SK-N-SH treated with all-trans-retinoic acid at 6 μM for 48 hours (cell line): Measurements from ENCODE around the gene SLC39A10.

ENCODE experiments used
- ATAC-seq: fragments of 200-7000 bp; cut with Tn5 transposase; 3 replicates; pipeline ENCODE4 v1.9.1; 2020; ENCODE audit warnings: mild to moderate bottlenecking, moderate library complexity
- ARNTL ChIP-seq: fragments of 450-650 bp; formaldehyde crosslinking; IDR thresholded peaks from 2 replicates; pipeline ENCODE4 v1.5.0; 2020; ENCODE audit warnings: low read depth, mild to moderate bottlenecking, moderate library complexity, borderline replicate concordance
- CREB5 ChIP-seq: fragments of 250-450 bp; sonication (Bioruptor Pico); IDR thresholded peaks from 2 replicates; pipeline ENCODE4 v1.5.1; 2020; ENCODE audit warnings: low read depth, mild to moderate bottlenecking, moderate library complexity
- CSDC2 ChIP-seq: fragments of 250-450 bp; sonication (Bioruptor Pico); IDR thresholded peaks from 2 replicates; pipeline ENCODE4 v1.5.0; 2020; ENCODE audit warnings: mild to moderate bottlenecking, moderate library complexity
- CSRNP3 ChIP-seq: fragments of 250-450 bp; sonication (Bioruptor Pico); IDR thresholded peaks from 2 replicates; pipeline ENCODE4 v1.5.1; 2021; ENCODE audit warnings: mild to moderate bottlenecking, moderate library complexity
- ESRRG ChIP-seq: fragments of 250-450 bp; sonication (Bioruptor Pico); IDR thresholded peaks from 2 replicates; pipeline ENCODE4 v1.6.1; 2021; ENCODE audit warnings: mild to moderate bottlenecking
- GLIS3 ChIP-seq: fragments of 250-450 bp; sonication (Bioruptor Pico); IDR thresholded peaks from 2 replicates; pipeline ENCODE4 v1.5.0; 2020; ENCODE audit warnings: mild to moderate bottlenecking, moderate library complexity
- ISL1 ChIP-seq: fragments of 250-450 bp; sonication (Bioruptor Pico); IDR thresholded peaks from 2 replicates; pipeline ENCODE4 v2.1.2; 2022; ENCODE audit warnings: mild to moderate bottlenecking, moderate library complexity
- PPARA ChIP-seq: fragments of 250-450 bp; sonication (Bioruptor Pico); IDR thresholded peaks from 2 replicates; pipeline ENCODE4 v1.5.0; 2020; ENCODE audit warnings: mild to moderate bottlenecking, borderline replicate concordance
- RARB ChIP-seq: fragments of 250-450 bp; sonication (Bioruptor Pico); IDR thresholded peaks from 2 replicates; pipeline ENCODE4 v1.8.0; 2021; ENCODE audit warnings: mild to moderate bottlenecking, moderate library complexity
- SNAI2 ChIP-seq: fragments of 250-450 bp; sonication (Bioruptor Pico); IDR thresholded peaks from 2 replicates; pipeline ENCODE4 v1.5.0; 2020; ENCODE audit warnings: mild to moderate bottlenecking, moderate library complexity
- TCF4 ChIP-seq: fragments of 250-450 bp; sonication (Bioruptor Pico); IDR thresholded peaks from 2 replicates; pipeline ENCODE4 v1.8.0; 2021; ENCODE audit warnings: mild to moderate bottlenecking, moderate library complexity, borderline replicate concordance
- TOX ChIP-seq: fragments of 250-450 bp; sonication (Bioruptor Pico); IDR thresholded peaks from 2 replicates; pipeline ENCODE4 v1.8.0; 2021; ENCODE audit warnings: mild to moderate bottlenecking, moderate library complexity, borderline replicate concordance
- ZC3H10 ChIP-seq: fragments of 250-450 bp; sonication (Bioruptor Pico); IDR thresholded peaks from 2 replicates; pipeline ENCODE4 v1.5.1; 2021; ENCODE audit warnings: mild to moderate bottlenecking, moderate library complexity
- ZFP3 ChIP-seq: fragments of 250-450 bp; sonication (Bioruptor Pico); IDR thresholded peaks from 2 replicates; pipeline ENCODE4 v1.5.0; 2020; ENCODE audit warnings: mild to moderate bottlenecking, moderate library complexity
- ZFP30 ChIP-seq: fragments of 450-650 bp; formaldehyde crosslinking; IDR thresholded peaks from 2 replicates; pipeline ENCODE4 v1.5.0; 2022; ENCODE audit warnings: mild to moderate bottlenecking, moderate library complexity
- ZNF565 ChIP-seq: fragments of 450-650 bp; formaldehyde crosslinking; conservative IDR thresholded peaks from 2 replicates; pipeline ENCODE4 v1.5.0; 2020; ENCODE audit warnings: low read depth, mild to moderate bottlenecking, moderate library complexity
- ZNF70 ChIP-seq: fragments of 450-650 bp; formaldehyde crosslinking; IDR thresholded peaks from 2 replicates; pipeline ENCODE4 v1.5.0; 2020; ENCODE audit warnings: mild to moderate bottlenecking, moderate library complexity
- ZNF8 ChIP-seq: fragments of 450-650 bp; formaldehyde crosslinking; IDR thresholded peaks from 2 replicates; pipeline ENCODE4 v1.5.0; 2020; ENCODE audit warnings: mild to moderate bottlenecking, moderate library complexity
- TF ChIP-seq, protein P1 (sequence below): fragments of 250-450 bp; sonication (Bioruptor Pico); IDR thresholded peaks from 2 replicates; pipeline ENCODE4 v1.8.0; 2020; ENCODE audit warnings: mild to moderate bottlenecking, moderate library complexity, borderline replicate concordance
- TF ChIP-seq, protein P2 (sequence below): fragments of 250-450 bp; sonication (Bioruptor Pico); IDR thresholded peaks from 2 replicates; pipeline ENCODE4 v1.5.0; 2020; ENCODE audit warnings: mild to moderate bottlenecking, moderate library complexity
- TF ChIP-seq, protein P3 (sequence below): fragments of 250-450 bp; sonication (Bioruptor Pico); IDR thresholded peaks from 2 replicates; pipeline ENCODE4 v1.8.0; 2021; ENCODE audit warnings: low read depth, mild to moderate bottlenecking, moderate library complexity, borderline replicate concordance

The SLC39A10 gene

GRCh38 chr2:195639238-195639858 lies 17.7 kb upstream of the SLC39A10 start:
- no peak for TF ChIP-seq ZNF70 (CRISPR knock-in tag)
- TF ChIP-seq CSDC2: no peak
- TF ChIP-seq SNAI2 (CRISPR knock-in tag): no peak
- no peak for TF ChIP-seq ARNTL (CRISPR knock-in tag)
- no peak for TF ChIP-seq ESRRG
- no peak for TF ChIP-seq ZFP3 (CRISPR knock-in tag)
- TF ChIP-seq TCF4 (CRISPR knock-in tag): no peak
- TF ChIP-seq, all 23 proteins: peak for 0
- no peak for ATAC-seq

- no peak for ATAC-seq
- TF ChIP-seq CSRNP3 (CRISPR knock-in tag) (no peak), ZNF70 (CRISPR knock-in tag) (no peak), SNAI2 (CRISPR knock-in tag) (no peak), GLIS3 (CRISPR knock-in tag) (no peak), ZFP3 (CRISPR knock-in tag) (no peak), ARNTL (CRISPR knock-in tag) (no peak), PPARA (CRISPR knock-in tag) (no peak), ESRRG (no peak), TCF4 (CRISPR knock-in tag) (no peak), TOX (CRISPR knock-in tag) (no peak), ZNF565 (CRISPR knock-in tag) (no peak), ZC3H10 (CRISPR knock-in tag) (no peak), RARB (CRISPR knock-in tag) (no peak)
- TF ChIP-seq, protein P1, sequence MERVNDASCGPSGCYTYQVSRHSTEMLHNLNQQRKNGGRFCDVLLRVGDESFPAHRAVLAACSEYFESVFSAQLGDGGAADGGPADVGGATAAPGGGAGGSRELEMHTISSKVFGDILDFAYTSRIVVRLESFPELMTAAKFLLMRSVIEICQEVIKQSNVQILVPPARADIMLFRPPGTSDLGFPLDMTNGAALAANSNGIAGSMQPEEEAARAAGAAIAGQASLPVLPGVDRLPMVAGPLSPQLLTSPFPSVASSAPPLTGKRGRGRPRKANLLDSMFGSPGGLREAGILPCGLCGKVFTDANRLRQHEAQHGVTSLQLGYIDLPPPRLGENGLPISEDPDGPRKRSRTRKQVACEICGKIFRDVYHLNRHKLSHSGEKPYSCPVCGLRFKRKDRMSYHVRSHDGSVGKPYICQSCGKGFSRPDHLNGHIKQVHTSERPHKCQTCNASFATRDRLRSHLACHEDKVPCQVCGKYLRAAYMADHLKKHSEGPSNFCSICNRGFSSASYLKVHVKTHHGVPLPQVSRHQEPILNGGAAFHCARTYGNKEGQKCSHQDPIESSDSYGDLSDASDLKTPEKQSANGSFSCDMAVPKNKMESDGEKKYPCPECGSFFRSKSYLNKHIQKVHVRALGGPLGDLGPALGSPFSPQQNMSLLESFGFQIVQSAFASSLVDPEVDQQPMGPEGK (CRISPR knock-in tag): no peak
These were observed 17.1 kb upstream of the SLC39A10 start for GRCh38 chr2:195639959-195640358.

GRCh38 chr2:195642027-195642678 lies 14.9 kb upstream of the SLC39A10 start:
- TF ChIP-seq ISL1 (CRISPR knock-in tag) (no peak), TOX (CRISPR knock-in tag) (no peak), SNAI2 (CRISPR knock-in tag) (no peak), CSDC2 (no peak), ZNF565 (CRISPR knock-in tag) (no peak), CSRNP3 (CRISPR knock-in tag) (no peak), CREB5 (CRISPR knock-in tag) (no peak), RARB (CRISPR knock-in tag) (no peak), ZNF8 (CRISPR knock-in tag) (no peak), ESRRG (no peak), GLIS3 (CRISPR knock-in tag) (no peak), ZNF70 (CRISPR knock-in tag) (no peak), PPARA (CRISPR knock-in tag) (no peak), ZFP30 (CRISPR knock-in tag) (no peak), TCF4 (CRISPR knock-in tag) (no peak)
- TF ChIP-seq, protein P2, sequence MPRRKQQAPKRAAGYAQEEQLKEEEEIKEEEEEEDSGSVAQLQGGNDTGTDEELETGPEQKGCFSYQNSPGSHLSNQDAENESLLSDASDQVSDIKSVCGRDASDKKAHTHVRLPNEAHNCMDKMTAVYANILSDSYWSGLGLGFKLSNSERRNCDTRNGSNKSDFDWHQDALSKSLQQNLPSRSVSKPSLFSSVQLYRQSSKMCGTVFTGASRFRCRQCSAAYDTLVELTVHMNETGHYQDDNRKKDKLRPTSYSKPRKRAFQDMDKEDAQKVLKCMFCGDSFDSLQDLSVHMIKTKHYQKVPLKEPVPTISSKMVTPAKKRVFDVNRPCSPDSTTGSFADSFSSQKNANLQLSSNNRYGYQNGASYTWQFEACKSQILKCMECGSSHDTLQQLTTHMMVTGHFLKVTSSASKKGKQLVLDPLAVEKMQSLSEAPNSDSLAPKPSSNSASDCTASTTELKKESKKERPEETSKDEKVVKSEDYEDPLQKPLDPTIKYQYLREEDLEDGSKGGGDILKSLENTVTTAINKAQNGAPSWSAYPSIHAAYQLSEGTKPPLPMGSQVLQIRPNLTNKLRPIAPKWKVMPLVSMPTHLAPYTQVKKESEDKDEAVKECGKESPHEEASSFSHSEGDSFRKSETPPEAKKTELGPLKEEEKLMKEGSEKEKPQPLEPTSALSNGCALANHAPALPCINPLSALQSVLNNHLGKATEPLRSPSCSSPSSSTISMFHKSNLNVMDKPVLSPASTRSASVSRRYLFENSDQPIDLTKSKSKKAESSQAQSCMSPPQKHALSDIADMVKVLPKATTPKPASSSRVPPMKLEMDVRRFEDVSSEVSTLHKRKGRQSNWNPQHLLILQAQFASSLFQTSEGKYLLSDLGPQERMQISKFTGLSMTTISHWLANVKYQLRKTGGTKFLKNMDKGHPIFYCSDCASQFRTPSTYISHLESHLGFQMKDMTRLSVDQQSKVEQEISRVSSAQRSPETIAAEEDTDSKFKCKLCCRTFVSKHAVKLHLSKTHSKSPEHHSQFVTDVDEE (CRISPR knock-in tag): no peak
- TF ChIP-seq, protein P3, sequence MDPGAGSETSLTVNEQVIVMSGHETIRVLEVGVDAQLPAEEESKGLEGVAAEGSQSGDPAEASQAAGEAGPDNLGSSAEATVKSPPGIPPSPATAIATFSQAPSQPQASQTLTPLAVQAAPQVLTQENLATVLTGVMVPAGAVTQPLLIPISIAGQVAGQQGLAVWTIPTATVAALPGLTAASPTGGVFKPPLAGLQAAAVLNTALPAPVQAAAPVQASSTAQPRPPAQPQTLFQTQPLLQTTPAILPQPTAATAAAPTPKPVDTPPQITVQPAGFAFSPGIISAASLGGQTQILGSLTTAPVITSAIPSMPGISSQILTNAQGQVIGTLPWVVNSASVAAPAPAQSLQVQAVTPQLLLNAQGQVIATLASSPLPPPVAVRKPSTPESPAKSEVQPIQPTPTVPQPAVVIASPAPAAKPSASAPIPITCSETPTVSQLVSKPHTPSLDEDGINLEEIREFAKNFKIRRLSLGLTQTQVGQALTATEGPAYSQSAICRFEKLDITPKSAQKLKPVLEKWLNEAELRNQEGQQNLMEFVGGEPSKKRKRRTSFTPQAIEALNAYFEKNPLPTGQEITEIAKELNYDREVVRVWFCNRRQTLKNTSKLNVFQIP (CRISPR knock-in tag): no peak
- TF ChIP-seq, all 23 proteins: peak for 0
- ATAC-seq: no peak
